Measurements from ENCODE around the gene DNASE1.

- TF ChIP-seq CTCF (IDR thresholded peaks at IDR 0.05; ENCODE audit: low read length) (no peak), EZH2phosphoT487 (IDR thresholded peaks at IDR 0.05; ENCODE audit: low read length) (no peak), EZH2 (optimal IDR thresholded peaks at IDR 0.05; ENCODE audit: low read depth, low read length) (no peak)
These were observed 26.7 kb downstream of the DNASE1 start for GRCh38 chr16:3681206-3681605.
